Mesendoderm (in vitro differentiated cells): Measurements from ENCODE around the gene EML3.

Source experiments
- DNase-seq: peaks from one replicate; pipeline ENCODE4 v3.0.0; 2013
- H2AK5ac ChIP-seq: 2 replicates; pipeline ENCODE4 v1.6.1; 2013; ENCODE audit warnings: low read length, inconsistent platforms
- H2BK120ac ChIP-seq: 2 replicates; pipeline ENCODE4 v1.6.1; 2013; ENCODE audit warnings: low read depth, mild to moderate bottlenecking, low read length, moderate library complexity, mixed read lengths
- H2BK15ac ChIP-seq: replicated peaks from 2 replicates; pipeline ENCODE4 v1.6.1; 2013; ENCODE audit warnings: low read depth, mild to moderate bottlenecking, moderate library complexity
- H2BK5ac ChIP-seq: 2 replicates; pipeline ENCODE4 v1.6.1; 2013; ENCODE audit warnings: low read length, inconsistent platforms
- H3K18ac ChIP-seq: 2 replicates; pipeline ENCODE4 v1.6.1; 2013; ENCODE audit warnings: mild to moderate bottlenecking, low read length, mixed read lengths
- H3K23ac ChIP-seq: one replicate; pipeline ENCODE4 v1.6.1; 2013; ENCODE audit warnings: low read length
- H3K27ac ChIP-seq: 2 replicates; pipeline ENCODE4 v1.5.1; 2013; ENCODE audit warnings: low read depth, mild to moderate bottlenecking, inconsistent platforms, low read length, moderate library complexity
- H3K27me3 ChIP-seq: 2 replicates; pipeline ENCODE4 v1.6.1; 2013; ENCODE audit warnings: low read length, control low read depth, mild to moderate bottlenecking, inconsistent platforms; ENCODE audit not compliant: insufficient read depth, poor library complexity
- H3K36me3 ChIP-seq: 2 replicates; pipeline ENCODE4 v1.6.1; 2013; ENCODE audit warnings: low read length, inconsistent platforms; ENCODE audit not compliant: control insufficient read depth, insufficient read depth
- H3K4ac ChIP-seq: one replicate; pipeline ENCODE4 v1.6.1; 2013; ENCODE audit warnings: low read depth, mild to moderate bottlenecking, low read length, moderate library complexity
- H3K4me1 ChIP-seq: 2 replicates; pipeline ENCODE4 v1.6.1; 2013; ENCODE audit warnings: low read depth, low read length, inconsistent platforms; ENCODE audit not compliant: control insufficient read depth
- H3K4me2 ChIP-seq: 2 replicates; pipeline ENCODE4 v1.6.1; 2013; ENCODE audit warnings: low read length
- H3K4me3 ChIP-seq: 2 replicates; pipeline ENCODE4 v1.5.1; 2013; ENCODE audit warnings: mild to moderate bottlenecking, low read length
- H3K56ac ChIP-seq: one replicate; pipeline ENCODE4 v1.6.1; 2013; ENCODE audit warnings: low read length
- H3K79me1 ChIP-seq: 2 replicates; pipeline ENCODE4 v1.6.1; 2013; ENCODE audit warnings: low read length, inconsistent platforms
- H3K79me2 ChIP-seq: 2 replicates; pipeline ENCODE4 v1.6.1; 2013; ENCODE audit warnings: mild to moderate bottlenecking, low read length; ENCODE audit not compliant: control insufficient read depth, insufficient read depth
- H3K9ac ChIP-seq: 2 replicates; pipeline ENCODE4 v1.6.1; 2013; ENCODE audit warnings: low read length, inconsistent platforms
- H4K5ac ChIP-seq: one replicate; pipeline ENCODE4 v1.6.1; 2013; ENCODE audit warnings: low read length
- H4K8ac ChIP-seq: one replicate; pipeline ENCODE4 v1.6.1; 2013; ENCODE audit warnings: low read depth, mild to moderate bottlenecking, control low read depth, low read length, moderate library complexity
- WGBS: extraction: QIAGEN DNeasy Blood & Tissue Kit; methylation state at CpG from one replicate; pipeline ENCODE4 v1.1.7; 2013; ENCODE audit warnings: low lambda C conversion rate, missing lambda C conversion rate; ENCODE audit not compliant: insufficient coverage; ENCODE audit errors: extremely low coverage; 5-methylcytosine and 5-hydroxymethylcytosine counted together

Gene EML3

DNA sequence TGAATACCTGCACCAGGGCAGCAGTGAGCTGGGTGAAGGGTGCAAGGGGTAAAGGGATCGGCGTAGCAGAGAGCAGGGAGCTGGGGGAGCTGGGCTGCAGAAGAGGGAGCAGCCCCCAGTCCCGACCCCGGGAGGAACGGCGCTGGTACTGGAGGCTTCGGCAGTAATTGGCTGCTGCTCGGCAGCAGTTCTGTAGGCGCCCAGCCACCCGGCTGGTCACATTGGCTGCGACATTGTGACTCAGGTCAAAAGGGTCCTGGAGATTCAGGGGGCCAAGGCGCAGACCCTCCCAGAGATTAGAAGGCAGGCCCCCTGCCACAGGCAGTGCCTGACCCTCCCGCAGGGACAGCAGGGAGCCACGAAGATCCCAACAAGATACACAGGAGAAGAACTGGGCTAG, 36.7 kb downstream of the EML3 start:
- no peak overlapping the region for H3K4me3 ChIP-seq

DNA sequence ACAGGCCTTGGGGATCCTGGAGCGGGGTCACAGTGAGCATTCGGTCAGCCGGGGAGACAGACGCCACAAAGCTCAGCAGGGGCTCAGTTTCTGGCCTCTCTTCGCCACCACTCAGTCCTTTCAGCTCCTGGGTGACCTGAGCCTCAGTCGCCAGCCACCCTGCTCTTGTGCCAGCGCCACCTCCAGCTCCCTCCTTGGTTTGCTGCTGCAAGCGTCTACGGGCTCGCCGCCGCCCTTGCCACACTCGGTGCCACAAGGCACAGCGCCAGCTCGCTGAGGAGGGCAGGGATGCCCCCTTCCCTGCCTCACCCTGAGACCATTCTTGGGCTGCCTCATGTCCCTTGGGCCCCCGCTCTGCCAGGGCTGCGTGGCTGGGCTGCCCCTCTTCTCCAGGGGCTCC, 37.4 kb downstream of the EML3 start:
- Histone ChIP-seq H3K56ac (peak overlapping the region; percentile 92), H3K9ac (peak overlapping the region; percentile 82), H2BK5ac (no peak overlapping the region), H3K4me3 (no peak overlapping the region), H3K4ac (no peak overlapping the region), H2BK120ac (no peak overlapping the region), H4K8ac (no peak overlapping the region), H3K23ac (no peak overlapping the region), H2BK15ac (no peak overlapping the region), H3K18ac (no peak overlapping the region), H3K4me2 (peak overlapping the region; percentile 92), H3K36me3 (peaks cover 12% of the 10 kb centered on the region), H3K79me2 (peaks cover 33% of the 10 kb centered on the region), H3K4me1 (peaks cover 6% of the 10 kb centered on the region), H4K5ac (no peak overlapping the region), H3K27ac (no peak overlapping the region), H2AK5ac (no peak overlapping the region), H3K79me1 (peaks cover 8% of the 10 kb centered on the region), H3K27me3 (no peaks in the 10 kb centered on the region)
- no CpG with 5 or more reads among the region's 17 CpGs for WGBS
- DNase-seq = no peak

More for the DNA sequence above, 36.7 kb downstream of the EML3 start:
- Histone ChIP-seq H3K23ac (no peak overlapping the region), H3K4ac (no peak overlapping the region), H2BK120ac (no peak overlapping the region), H4K8ac (no peak overlapping the region), H3K79me2 (peaks cover 27% of the 10 kb centered on the region), H4K5ac (no peak overlapping the region), H3K36me3 (peaks cover 8% of the 10 kb centered on the region), H3K4me1 (peaks cover 6% of the 10 kb centered on the region), H3K79me1 (peaks cover 8% of the 10 kb centered on the region), H2BK15ac (no peak overlapping the region), H2AK5ac (no peak overlapping the region), H3K27ac (no peak overlapping the region), H3K27me3 (no peaks in the 10 kb centered on the region), H3K18ac (no peak overlapping the region), H2BK5ac (no peak overlapping the region), H3K56ac (peak overlapping the region; percentile 30), H3K4me2 (no peak overlapping the region), H3K9ac (no peak overlapping the region)
- no CpG with 5 or more reads among the region's 14 CpGs for WGBS
- DNase-seq = no peak

DNA sequence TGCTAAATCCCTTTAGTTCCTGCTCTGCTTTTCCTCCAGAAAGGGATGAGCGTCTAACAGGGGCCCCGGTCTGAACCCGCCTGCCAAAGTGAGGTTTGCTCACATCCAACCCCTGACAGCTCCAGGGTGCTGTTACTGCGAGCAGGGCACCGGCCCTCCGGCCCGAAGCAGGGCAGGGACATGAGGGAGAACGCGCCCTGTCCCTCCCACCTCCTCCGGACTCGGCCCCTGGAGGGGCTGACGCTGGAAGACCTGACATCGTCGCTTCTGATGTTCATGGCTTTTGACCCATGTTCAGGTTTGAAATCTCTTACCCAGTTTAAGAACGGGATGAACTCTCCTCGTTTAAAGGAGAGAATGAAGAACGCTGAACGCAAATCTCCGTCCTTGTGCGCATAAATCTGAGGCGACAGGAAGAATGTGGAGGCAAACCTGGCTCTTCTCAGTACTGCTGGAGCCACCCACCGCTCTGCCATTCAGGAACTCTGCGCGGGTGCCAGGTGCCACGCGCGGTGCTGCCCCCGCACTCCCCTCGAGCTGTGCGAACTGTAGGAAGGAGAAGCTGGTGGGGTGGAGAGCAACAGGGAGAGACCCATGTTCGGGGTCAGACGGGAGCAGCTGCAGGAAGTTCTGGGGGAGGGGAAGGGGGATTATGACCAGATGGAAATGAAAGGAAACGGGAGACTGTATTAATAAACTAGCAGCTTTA, 38.1 kb downstream of the EML3 start:
- H2AK5ac ChIP-seq = peak overlapping the region; percentile 1
- H3K4me2 ChIP-seq = peak overlapping the region; percentile 92
- peak overlapping the region; percentile 52 for H3K18ac ChIP-seq
- DNase-seq = no peak
- peak overlapping the region; percentile 58 for H3K4ac ChIP-seq
- peak overlapping the region; percentile 52 for H3K27ac ChIP-seq
- H3K27me3 ChIP-seq = no peaks in the 10 kb centered on the region
- peak overlapping the region; percentile 82 for H3K9ac ChIP-seq
- no peak overlapping the region for H3K23ac ChIP-seq
- H3K4me3 ChIP-seq = peak overlapping the region; percentile 31
- H3K56ac ChIP-seq = peak overlapping the region; percentile 92
- peaks cover 10% of the 10 kb centered on the region for H3K79me1 ChIP-seq
- H4K8ac ChIP-seq = no peak overlapping the region
- peaks cover 36% of the 10 kb centered on the region for H3K79me2 ChIP-seq
- peak overlapping the region; percentile 25 for H2BK5ac ChIP-seq
- peaks cover 6% of the 10 kb centered on the region for H3K4me1 ChIP-seq
- no CpG with 5 or more reads among the region's 33 CpGs for WGBS
- peaks cover 14% of the 10 kb centered on the region for H3K36me3 ChIP-seq
- no peak overlapping the region for H2BK15ac ChIP-seq
- no peak overlapping the region for H4K5ac ChIP-seq
- no peak overlapping the region for H2BK120ac ChIP-seq

DNA sequence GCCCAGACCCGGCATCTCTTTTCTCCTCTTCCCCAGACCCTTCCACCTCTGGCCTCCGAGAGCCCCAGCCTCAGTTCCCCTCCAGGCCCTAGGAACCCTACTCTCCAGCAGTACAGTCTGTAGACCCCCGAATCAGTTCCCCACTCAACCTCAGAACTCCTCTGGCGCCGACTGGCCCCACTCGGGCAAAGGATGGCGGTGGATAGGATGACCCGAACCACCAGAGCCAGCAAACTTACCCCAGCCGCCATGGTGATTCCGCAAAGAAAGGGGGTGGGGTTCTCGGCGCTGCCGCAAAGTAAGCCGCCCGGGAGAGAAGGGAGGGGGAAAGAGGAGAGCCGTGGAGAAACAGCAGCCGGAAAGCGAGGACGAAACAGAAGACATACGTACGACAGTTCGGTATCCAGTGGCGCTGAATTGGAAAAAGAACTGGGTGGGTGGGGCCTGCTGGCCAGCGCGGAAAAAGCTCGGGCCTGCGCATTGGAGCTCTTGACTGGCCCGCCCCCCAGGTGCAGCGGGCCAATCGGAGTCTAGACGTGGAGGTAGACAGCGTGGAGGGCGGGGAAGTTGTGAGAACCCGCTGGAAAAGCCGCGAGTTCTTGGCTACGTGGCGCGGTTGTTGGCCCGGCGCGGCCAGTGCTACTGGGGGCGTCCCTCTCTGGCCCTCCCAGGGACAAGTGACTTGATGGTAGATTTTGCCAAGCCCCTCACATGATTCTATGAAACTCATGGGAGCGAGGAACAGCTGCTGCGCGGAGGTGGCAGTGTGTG, 38.8 kb downstream of the EML3 start, which contains the start of gene EEF1G:
TSS of gene EEF1G (minus strand) at position 300 of the 771 bp plus-strand sequence. CDS start at position 251, 49 bp downstream.
- H4K5ac ChIP-seq = no peak within 1 kb of the TSS
- H3K79me1 ChIP-seq = peaks cover 10% of the 10 kb centered on the region
- H3K27me3 ChIP-seq = no peaks in the 10 kb centered on the region
- peak within 1 kb of the TSS; percentile 52 for H3K18ac ChIP-seq
- H3K4me1 ChIP-seq = peaks cover 6% of the 10 kb centered on the region
- peak within 1 kb of the TSS; percentile 95 for H3K56ac ChIP-seq
- H3K9ac ChIP-seq = peak within 1 kb of the TSS; percentile 93
- H3K23ac ChIP-seq = peak within 1 kb of the TSS; percentile 51
- peak within 1 kb of the TSS; percentile 64 for H2BK5ac ChIP-seq
- H3K4me2 ChIP-seq = peak within 1 kb of the TSS; percentile 92
- WGBS = no CpG with 5 or more reads among the region's 46 CpGs
- no peak within 1 kb of the TSS for H4K8ac ChIP-seq
- peak; percentile 100 for DNase-seq
- H3K4me3 ChIP-seq = peak within 1 kb of the TSS; percentile 91
- no peak within 1 kb of the TSS for H2BK15ac ChIP-seq
- H3K4ac ChIP-seq = peak within 1 kb of the TSS; percentile 58
- H2BK120ac ChIP-seq = no peak within 1 kb of the TSS
- peak within 1 kb of the TSS; percentile 84 for H2AK5ac ChIP-seq
- H3K36me3 ChIP-seq = peaks cover 15% of the 10 kb centered on the region
- H3K27ac ChIP-seq = peak within 1 kb of the TSS; percentile 82
- peaks cover 40% of the 10 kb centered on the region for H3K79me2 ChIP-seq

DNA sequence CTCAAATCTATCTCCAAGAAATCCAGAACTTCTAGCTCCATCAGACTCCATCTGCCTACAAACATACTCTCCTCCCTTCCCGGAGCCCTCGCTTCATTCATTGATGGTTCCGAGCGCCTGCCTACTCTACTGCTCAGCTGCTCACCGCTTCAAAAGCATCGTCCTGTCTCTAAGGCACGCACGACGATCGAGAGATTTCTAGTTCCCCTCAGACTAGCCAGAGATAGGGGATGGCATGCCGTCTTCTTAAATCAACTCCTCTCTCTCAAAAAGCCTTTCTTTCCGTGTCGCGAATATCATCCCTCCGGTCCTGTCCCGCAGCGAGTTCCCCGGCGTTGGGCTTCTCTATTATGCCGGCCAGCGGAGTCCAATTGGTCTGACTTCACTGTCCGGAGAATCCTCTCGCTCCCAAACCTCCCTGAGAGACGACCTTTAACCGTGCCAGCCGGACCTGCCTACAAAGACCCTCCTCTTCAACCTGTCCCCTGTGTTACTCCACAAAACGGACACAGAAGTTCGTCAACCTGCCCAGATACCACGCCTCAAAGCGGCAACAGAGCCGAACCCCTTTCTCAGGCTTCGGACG, 39.5 kb downstream of the EML3 start:
- Histone ChIP-seq H3K79me2 (peaks cover 40% of the 10 kb centered on the region), H3K9ac (peak overlapping the region; percentile 93), H3K36me3 (peaks cover 15% of the 10 kb centered on the region), H2AK5ac (peak overlapping the region; percentile 84), H2BK5ac (peak overlapping the region; percentile 64), H3K56ac (peak overlapping the region; percentile 95), H3K23ac (peak overlapping the region; percentile 51), H3K4me2 (peak overlapping the region; percentile 63), H3K27me3 (no peaks in the 10 kb centered on the region), H2BK15ac (no peak overlapping the region), H4K5ac (no peak overlapping the region), H3K4ac (peak overlapping the region; percentile 49), H3K18ac (peak overlapping the region; percentile 29), H3K79me1 (peaks cover 10% of the 10 kb centered on the region), H2BK120ac (no peak overlapping the region), H3K27ac (peak overlapping the region; percentile 82), H4K8ac (no peak overlapping the region), H3K4me3 (peak overlapping the region; percentile 91), H3K4me1 (peaks cover 6% of the 10 kb centered on the region)
- no CpG with 5 or more reads among the region's 33 CpGs for WGBS
- peak; percentile 35 for DNase-seq
